ENCODE data around the gene OR2J2.
"Not testable (repeated sequence)": the region's sequence is repeated elsewhere in the genome, so short reads cannot be mapped to it uniquely, and the experiment has no call there.

OR2J2 gene

DNA sequence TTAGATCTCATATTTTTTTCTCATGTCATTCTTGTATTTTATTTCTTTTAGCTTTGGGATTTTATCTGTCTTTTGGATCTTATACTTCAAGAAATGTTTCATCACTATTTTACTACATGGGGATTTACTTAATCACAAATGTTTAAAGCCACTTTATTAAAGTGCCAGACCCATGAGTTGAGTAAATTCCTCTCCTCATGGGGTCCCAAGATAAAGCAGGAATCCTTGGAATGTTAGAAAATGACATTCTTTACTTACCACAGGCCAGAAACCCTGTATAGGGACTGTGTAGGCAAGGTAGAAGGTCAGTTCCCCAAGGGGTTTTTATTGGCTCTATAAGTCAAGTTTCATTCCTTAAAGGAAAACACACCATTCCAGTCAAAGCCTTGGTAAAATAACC lies 28.4 kb upstream of the OR2J2 start:
- H3K27ac Mint-ChIP-seq = no peak overlapping the region
- DNase-seq = no peak

DNA sequence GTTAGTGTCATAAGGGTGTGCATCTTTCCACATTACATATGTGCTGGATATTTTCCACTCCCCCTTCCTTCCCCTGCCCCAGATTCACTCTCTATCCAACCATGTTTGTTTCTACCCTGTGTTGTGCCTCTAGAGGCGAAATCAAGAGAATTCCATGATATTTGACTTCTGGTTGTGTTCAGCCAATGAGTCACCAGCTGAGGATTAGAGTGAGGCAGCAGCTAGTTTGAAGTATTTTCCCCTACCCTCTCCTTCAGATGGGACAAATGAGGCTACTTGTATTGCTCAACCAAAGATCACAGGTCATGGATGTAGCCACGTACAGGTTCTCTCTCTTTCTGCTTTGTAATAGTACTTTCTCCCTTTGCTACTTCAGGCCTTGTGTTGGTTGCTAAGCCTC lies 24.5 kb upstream of the OR2J2 start:
- no peaks in the 10 kb centered on the region for H3K4me1 Mint-ChIP-seq
- H3K27me3 Mint-ChIP-seq (ENCODE audit: low read depth, poor library complexity) = no peaks in the 10 kb centered on the region
- peaks cover 35% of the 10 kb centered on the region for H3K9me3 Mint-ChIP-seq
- TF ChIP-seq, protein P1, sequence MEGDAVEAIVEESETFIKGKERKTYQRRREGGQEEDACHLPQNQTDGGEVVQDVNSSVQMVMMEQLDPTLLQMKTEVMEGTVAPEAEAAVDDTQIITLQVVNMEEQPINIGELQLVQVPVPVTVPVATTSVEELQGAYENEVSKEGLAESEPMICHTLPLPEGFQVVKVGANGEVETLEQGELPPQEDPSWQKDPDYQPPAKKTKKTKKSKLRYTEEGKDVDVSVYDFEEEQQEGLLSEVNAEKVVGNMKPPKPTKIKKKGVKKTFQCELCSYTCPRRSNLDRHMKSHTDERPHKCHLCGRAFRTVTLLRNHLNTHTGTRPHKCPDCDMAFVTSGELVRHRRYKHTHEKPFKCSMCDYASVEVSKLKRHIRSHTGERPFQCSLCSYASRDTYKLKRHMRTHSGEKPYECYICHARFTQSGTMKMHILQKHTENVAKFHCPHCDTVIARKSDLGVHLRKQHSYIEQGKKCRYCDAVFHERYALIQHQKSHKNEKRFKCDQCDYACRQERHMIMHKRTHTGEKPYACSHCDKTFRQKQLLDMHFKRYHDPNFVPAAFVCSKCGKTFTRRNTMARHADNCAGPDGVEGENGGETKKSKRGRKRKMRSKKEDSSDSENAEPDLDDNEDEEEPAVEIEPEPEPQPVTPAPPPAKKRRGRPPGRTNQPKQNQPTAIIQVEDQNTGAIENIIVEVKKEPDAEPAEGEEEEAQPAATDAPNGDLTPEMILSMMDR (IDR thresholded peaks at IDR 0.05) = no peak
- no peak for DNase-seq
- no peak overlapping the region for H3K4me3 Mint-ChIP-seq
- no peak overlapping the region for H3K27ac Mint-ChIP-seq
- H3K36me3 Mint-ChIP-seq (ENCODE audit: low read depth) = no peaks in the 10 kb centered on the region

More for the DNA sequence above, 28.4 kb upstream of the OR2J2 start:
- H3K4me3 Mint-ChIP-seq = no peak overlapping the region
- H3K9me3 Mint-ChIP-seq = peaks cover 24% of the 10 kb centered on the region
- H3K36me3 Mint-ChIP-seq (ENCODE audit: low read depth) = no peaks in the 10 kb centered on the region
- no peaks in the 10 kb centered on the region for H3K27me3 Mint-ChIP-seq (ENCODE audit: low read depth, poor library complexity)
- TF ChIP-seq, protein P1 (IDR thresholded peaks at IDR 0.05) = no peak
- H3K4me1 Mint-ChIP-seq = no peaks in the 10 kb centered on the region

DNA sequence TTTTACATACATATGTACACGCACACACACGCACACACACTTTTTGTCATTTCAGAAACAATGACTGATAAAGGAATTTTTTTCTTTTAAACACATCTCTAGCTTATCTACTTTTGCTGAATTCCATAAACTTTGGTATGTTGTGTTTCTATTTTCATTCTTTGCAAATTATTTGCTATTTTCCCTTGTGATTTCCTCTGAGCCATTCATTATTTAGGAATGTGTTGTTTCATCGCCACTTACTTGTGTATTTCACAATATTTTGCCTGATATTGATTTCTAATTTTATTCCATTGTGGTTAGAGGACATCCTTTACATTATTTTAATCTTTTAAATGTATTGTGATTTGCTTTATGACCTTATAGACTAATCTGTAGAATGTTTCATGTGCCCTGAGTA lies 23.6 kb upstream of the OR2J2 start:
- Mint-ChIP-seq H3K27ac (no peak overlapping the region), H3K4me1 (no peaks in the 10 kb centered on the region), H3K36me3 (ENCODE audit: low read depth) (no peaks in the 10 kb centered on the region), H3K27me3 (ENCODE audit: low read depth, poor library complexity) (no peaks in the 10 kb centered on the region), H3K4me3 (no peak overlapping the region), H3K9me3 (peaks cover 33% of the 10 kb centered on the region)
- TF ChIP-seq, protein P1 (IDR thresholded peaks at IDR 0.05) = no peak
- DNase-seq = no peak

DNA sequence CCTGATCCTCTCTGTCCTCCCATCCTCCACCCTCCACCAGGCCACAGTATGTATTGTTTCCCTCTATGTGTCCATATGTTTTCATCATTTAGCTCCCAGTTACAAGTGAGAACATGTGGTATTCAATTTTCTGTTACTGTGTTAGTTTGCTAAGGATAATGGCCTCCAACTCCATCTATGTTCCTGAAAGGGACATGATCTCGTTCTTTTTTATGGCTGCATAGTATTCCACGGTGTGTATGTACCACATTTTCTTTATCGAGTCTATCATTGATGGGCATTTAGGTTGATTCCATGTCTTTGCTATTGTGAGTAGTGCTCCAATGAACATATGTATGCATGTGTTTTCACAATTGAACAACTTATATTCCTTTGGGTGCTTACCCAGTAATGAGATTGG lies 21.3 kb upstream of the OR2J2 start:
- peaks cover 12% of the 10 kb centered on the region for H3K9me3 Mint-ChIP-seq
- not testable (repeated sequence) for H3K4me1 Mint-ChIP-seq; H3K27ac Mint-ChIP-seq; H3K36me3 Mint-ChIP-seq (ENCODE audit: low read depth); H3K27me3 Mint-ChIP-seq (ENCODE audit: low read depth, poor library complexity); DNase-seq; H3K4me3 Mint-ChIP-seq

DNA sequence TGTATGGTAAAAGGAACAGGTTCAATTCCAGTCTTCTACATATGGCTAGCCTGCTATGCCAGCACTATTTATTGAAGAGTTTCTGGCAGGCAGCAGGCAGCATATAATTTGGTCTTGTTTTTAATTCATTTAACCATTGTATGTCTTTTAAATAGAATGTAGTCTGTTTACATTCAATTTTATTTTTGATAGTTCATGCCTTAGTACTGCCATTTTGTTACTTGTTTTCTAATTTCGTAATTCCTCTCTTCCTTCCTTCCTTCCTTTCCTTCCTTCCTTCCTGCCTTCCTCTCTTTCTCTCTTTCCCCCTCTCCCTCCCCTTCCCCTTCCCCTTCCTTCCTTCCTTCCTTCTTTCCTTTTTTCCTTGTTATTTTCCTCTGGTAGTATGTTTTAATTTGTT lies 17.6 kb upstream of the OR2J2 start:
- TF ChIP-seq, protein P1 (IDR thresholded peaks at IDR 0.05) = no peak
- peaks cover 11% of the 10 kb centered on the region for H3K9me3 Mint-ChIP-seq
- no peaks in the 10 kb centered on the region for H3K36me3 Mint-ChIP-seq (ENCODE audit: low read depth)
- no peaks in the 10 kb centered on the region for H3K4me1 Mint-ChIP-seq
- H3K27me3 Mint-ChIP-seq (ENCODE audit: low read depth, poor library complexity) = peaks cover 9% of the 10 kb centered on the region
- H3K4me3 Mint-ChIP-seq = no peak overlapping the region
- no peak overlapping the region for H3K27ac Mint-ChIP-seq
- no peak for DNase-seq

DNA sequence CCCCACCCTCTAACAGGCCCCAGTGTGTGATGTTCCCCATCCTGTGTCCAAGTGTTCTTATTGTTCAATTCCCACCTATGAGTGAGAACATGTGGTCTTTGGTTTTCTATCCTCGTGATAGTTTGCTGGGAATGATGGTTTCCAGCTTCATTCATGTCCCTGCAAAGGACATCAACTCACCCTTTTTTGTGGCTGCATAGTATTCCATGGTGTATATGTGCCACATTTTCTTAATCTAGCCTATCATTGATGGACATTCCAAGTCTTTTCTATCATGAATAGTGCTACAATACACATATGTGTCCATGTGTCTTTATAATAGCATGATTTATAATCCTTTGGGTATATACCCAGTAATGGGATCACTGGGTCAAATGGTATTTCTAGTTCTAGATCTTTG lies 15.5 kb upstream of the OR2J2 start:
- not testable (repeated sequence) for H3K36me3 Mint-ChIP-seq (ENCODE audit: low read depth); H3K4me1 Mint-ChIP-seq; H3K27ac Mint-ChIP-seq; DNase-seq; H3K9me3 Mint-ChIP-seq; H3K27me3 Mint-ChIP-seq (ENCODE audit: low read depth, poor library complexity); H3K4me3 Mint-ChIP-seq

DNA sequence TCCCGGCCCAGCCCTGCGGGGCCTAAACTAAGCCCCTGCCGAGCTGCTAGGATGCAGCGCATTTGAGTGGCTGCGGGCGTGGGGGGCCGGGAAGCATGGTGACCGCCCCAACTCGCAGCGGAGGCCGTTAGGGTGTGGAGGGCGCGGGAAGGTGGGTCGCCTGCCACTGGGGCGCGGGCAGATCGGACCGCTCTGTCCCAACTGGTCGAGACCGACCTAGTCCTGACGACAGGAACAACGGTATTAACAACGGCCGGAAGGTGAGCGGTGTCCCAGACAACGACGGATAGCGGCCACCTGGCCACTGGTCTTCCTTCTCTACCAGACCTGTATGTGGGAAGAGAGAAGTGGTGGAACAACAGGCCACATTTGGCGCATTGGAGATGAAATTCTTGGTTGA lies 10.8 kb upstream of the OR2J2 start:
- H3K9me3 Mint-ChIP-seq; H3K4me1 Mint-ChIP-seq; H3K4me3 Mint-ChIP-seq; DNase-seq; H3K36me3 Mint-ChIP-seq (ENCODE audit: low read depth); H3K27ac Mint-ChIP-seq: not testable (repeated sequence)
- peaks cover 13% of the 10 kb centered on the region for H3K27me3 Mint-ChIP-seq (ENCODE audit: low read depth, poor library complexity)

DNA sequence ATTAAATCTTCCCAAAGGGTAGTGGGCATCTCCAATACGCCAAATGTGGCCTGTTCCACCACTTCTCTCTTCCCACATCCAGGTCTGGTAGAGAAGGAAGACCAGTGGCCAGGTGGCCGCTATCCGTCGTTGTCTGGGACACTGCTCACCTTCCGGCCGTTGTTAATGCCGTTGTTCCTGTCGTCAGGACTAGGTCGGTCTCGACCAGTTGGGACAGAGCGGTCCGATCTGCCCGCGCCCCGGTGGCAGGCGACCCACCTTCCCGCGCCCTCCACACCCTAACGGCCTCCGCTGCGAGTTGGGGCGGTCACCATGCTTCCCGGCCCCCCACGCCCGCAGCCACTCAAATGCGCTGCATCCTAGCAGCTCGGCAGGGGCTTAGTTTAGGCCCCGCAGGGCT lies 5.1 kb upstream of the OR2J2 start:
- H3K4me1 Mint-ChIP-seq; H3K9me3 Mint-ChIP-seq; H3K36me3 Mint-ChIP-seq (ENCODE audit: low read depth); H3K27me3 Mint-ChIP-seq (ENCODE audit: low read depth, poor library complexity); H3K4me3 Mint-ChIP-seq; H3K27ac Mint-ChIP-seq; DNase-seq: not testable (repeated sequence)
